Posterior cingulate gyrus (tissue), 11 donors: Measurements from ENCODE around the gene NRDC.

Source experiments
- DNase-seq, 10 donors: peaks; one replicate each; pipeline versions ENCODE4 v3.0.0 to v3.0.0-alpha.2; 2020 to 2021; ENCODE audit warnings: mixed read lengths in 3 of 10
- intact Hi-C: fragments of 100-400 bp; cut with DNase I; formaldehyde crosslinking; loops from one replicate; pipeline ENCODE4 v1.15.1; 2023

Gene NRDC

DNA sequence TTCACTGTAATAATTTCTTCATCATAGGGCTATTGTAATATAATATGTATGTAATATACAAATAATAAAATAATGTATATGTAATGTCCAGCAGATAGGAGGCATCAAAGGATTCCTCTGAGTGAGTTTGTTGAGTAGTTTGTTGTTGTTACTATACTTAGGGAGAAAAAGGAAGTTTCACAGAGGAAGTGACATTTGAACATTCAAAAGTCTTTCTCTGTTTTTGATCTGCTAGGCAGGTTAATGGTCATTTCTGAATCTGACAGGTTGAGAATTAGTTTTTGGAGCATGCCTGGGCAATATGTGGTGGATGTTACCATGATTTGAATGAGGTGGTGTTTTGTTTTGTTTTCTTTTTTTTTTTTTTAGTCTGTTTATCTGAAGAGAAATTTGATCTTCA lies 102.1 kb downstream of the NRDC start:
- intact Hi-C loops = no loop called here
- no peak for DNase-seq

DNA sequence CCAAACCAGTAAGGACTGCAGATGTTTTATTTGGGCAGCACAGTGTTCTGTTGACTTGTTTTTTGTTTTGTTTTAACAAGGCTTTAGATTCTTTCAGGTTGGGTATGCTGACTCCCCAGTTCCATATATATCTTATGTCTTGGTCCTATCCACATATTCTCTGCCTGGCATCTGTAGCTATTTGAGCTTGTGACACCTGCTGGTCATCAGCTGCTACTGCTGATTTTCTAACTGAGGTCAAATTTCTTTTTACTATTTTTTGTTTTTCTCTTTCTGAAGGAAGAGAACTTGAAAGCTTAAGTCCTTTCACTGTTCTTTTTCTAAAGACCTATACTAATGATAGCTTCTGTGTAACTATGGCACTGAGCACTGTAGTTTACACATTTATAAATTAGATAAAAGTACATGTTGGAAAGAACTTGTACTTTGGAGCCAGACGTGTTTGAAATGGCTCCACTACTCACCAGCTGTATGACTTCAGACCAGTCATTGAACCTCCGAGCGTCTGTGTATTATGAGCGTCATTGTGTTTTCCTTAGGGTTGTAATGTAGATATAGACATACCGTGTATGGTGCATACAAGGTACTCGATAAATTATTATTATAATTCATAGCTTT lies 109.4 kb downstream of the NRDC start:
- intact Hi-C loops = loop anchor here (5.0 kb wide), 2 partner anchors 142 to 202 kb away; no protein-coding TSS in a partner anchor
- DNase-seq = peak in 2 of 10 donors; percentile 18 to 23

DNA sequence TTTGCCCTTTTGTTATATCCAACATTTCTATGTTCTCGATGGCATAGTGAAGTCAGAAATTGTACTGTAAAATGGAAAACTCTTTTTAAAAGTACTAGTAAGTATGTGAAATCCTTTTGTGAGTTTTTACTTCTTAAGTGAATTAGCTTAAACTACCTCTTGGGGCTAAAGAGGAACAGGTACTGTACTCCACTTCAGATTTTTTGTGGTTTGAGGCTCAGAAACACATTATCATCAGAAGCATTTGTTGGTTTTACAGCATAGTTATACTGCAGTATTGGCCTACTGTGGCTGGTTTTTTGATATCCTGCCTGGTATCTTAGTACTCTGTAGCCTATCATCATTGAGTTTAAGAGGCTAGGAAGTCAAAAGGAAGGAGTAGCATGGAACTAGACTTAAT lies 117.2 kb downstream of the NRDC start:
- intact Hi-C loops = no loop called here
- DNase-seq = no peak

DNA sequence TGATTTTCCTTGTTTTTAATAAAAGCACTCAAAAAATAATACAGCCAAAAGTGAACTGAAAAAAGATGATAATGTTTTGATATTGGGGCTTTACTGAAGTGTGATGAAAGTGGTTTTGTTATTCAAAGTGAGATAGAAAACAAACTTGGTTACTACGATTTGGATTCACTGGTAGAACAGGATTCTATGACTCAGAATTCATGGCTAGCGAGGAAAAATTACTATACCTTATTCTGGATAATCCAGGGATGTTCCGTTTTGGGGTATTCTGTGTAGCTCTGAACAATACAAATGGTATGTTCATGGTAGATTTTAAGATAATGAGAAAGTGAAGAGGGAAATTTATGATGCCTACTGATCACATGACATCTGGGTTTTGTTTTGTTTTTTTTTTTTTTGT lies 117.7 kb downstream of the NRDC start:
- no peak for DNase-seq
- intact Hi-C loops = no loop called here

DNA sequence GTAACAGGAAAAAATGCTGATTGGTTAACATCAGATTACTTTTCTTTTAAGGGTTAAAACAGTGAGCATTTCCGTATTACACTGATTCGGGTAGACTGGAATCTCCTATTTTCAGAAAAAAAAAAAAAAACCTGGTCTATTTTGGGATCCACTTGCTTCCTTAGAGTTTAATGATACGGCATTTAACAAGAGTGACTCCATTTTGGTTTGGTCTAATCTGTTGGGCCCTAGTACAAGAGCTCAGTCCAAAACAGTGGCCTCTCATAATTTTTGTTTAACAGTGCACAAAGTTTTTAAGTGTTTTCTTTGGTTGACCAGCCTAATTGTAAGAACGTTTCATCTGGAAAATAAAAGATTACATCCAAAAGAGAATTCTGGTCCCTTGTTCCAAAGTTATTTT lies 120.2 kb downstream of the NRDC start:
- no peak for DNase-seq
- intact Hi-C loops = no loop called here

DNA sequence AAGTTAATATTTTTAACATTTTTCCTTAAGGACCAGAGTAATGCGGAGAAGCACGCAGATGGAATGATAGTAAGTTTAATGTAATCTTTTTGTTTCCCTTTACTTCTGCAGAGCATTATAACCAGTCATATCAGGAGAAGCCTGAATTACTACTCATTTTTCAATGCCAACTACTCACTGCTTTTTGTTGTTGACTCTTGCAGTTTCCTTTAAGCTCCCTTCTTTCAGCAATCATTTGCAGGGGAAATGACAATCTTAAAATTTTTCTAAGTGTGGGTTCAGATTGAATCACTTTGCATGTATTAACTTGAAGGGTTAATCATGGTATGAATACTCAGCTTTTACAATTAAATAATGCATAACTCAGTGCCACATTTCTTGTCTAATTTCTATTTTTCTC lies 122.2 kb downstream of the NRDC start:
- DNase-seq = no peak
- intact Hi-C loops = no loop called here

DNA sequence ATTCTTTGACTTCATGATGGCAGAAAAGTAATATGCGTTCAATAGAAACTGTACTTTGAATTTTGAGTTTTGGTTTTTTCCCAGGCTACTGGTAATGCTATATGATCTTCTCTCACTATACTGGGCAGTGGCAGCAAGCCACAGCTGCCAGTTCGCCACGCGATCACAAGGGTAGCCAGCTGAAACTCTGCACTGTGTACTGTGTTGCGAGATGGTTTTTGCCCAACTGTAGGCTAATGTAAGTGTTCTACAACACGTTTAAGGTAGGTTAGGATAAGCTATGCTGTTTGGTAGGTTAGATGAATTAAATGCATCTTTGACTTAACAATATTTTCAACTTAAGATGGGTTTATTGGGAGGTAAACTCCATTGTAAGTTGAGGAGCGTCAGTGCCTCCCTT lies 123.1 kb downstream of the NRDC start:
- no peak for DNase-seq
- intact Hi-C loops = no loop called here

DNA sequence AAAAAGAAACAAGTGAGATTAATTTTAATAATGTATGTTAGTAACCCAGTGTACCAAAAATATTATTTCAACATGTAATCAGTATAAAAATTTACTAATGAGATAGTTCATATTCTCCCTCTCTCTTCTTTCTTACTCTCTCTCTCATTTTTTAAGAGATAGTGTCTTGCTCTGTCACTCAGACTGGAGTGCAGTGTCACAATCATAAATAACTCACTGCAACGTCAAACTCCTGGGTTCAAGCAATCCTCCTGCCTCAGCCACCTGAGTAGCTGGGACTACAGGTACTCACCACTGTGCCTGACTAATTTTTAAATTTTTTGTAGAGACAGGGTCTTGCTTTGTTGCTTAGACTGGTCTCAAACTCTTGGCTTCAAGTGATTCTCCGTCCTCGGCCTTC lies 123.9 kb downstream of the NRDC start:
- no peak for DNase-seq
- intact Hi-C loops = no loop called here

DNA sequence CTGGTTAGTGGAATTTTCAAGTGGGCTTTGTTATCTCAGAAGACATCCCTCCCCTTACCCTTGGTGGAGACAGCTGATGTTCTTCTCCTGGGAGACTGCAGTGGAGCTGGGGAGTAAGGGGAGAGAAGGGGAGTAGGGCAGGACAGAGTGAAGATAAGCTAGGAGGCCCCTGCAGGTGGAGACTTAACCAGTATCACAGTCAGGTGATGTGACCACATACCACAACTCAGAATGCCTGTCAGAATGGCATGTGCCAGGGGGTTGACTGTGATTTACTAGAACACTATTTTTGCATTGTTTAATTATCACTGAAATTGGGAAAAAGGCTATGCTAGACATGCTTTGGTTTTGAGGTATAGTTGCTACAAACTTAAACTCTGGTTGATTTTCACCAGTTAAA lies 124.6 kb downstream of the NRDC start:
- intact Hi-C loops = no loop called here
- DNase-seq = no peak

DNA sequence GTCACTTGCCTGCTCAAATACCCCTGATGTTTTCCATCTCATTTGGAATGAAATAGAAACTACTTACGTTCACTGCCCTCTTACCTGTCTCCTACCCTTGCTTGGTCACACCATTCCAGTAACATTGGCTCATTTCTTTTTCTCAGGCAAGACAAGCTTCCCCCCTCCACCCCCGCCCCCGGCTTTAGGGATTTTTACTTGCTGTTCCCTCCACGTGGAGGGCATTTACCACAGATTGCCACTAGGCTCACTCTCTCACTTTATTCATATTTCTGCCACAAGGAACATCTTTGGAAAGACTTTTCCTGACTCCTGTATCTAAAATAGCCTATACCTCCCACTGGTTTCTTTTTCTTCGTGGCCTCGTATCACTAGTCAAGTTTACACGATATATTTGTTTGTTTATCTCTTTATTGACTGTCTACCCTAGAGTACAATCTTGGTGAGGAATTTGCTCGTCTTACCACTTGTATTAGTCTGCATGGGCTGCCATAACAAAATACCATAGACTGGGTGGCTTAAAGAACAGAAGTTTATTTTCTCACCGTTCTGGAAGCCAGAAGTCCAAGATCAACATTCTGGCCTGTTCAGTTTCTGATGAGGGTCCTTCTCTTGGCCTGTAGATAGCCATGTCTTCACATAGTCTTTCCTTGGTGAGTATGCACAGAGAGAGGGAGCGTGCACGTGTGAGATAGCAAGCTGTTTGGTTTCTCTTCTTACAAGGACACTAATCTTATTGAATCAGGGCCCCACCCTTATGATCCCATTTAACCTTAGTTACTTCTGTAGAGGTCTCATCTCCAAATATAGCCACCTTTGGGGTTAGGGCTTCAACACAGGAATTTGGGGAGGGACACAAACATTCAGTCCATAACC lies 126.2 kb downstream of the NRDC start:
- intact Hi-C loops = no loop called here
- DNase-seq = no peak

DNA sequence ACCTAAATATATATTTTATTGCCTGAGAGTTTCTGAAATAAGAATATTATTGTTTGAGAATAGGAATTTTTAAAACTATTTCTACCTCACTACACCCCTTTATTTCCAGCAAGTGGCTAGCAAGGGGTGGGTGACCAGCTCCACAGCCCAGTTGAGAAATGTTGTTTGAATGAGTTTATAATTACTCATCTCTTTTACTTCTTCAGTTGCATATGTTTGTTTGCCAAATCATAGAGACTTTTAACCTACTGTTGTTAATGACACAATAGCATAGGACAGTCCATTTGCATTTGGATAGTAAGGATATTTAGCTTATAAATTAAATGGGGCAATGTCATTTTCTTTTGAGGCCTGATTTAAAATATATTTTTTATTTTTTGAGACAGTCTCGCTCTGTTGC lies 127.8 kb downstream of the NRDC start:
- no peak for DNase-seq
- intact Hi-C loops = no loop called here

DNA sequence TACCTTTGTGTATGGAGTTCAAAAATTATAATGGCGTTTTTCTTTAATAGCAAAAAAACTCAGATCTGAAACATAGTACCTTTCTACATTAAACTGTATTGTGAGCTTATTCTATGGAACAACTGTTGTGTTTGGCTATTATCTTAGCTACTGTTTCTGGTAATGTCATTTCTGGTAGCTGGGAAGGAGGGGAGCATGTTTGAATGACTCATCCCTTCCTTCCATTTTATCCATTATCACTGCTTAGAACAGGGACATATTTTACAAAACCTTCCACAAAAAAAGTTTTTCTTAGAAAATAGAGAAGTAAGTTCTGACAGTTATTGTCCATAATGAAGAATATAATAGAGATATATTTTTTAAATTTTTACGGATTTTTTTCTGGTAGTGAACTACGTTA lies 128.3 kb downstream of the NRDC start:
- intact Hi-C loops = no loop called here

DNA sequence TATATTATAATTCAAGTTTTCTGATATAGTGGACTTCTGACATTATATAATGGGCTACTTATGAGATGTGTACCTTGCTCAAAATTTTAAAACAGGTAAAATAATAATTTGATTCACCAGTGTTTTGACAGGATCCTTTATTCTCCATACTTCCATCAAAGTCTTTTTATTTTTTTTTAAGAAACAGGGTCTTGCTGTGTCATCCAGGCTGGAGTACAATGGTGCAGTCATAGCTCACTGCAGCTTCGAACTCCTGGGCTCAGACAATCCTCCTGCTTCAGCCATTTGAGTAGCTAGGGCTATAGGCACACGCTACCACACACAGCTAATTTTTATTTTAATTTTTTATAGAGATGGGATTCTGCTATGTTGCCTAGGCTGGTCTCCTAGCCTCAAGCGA lies 129.4 kb downstream of the NRDC start:
- intact Hi-C loops = no loop called here
- no peak for DNase-seq

More for the DNA sequence above, 128.3 kb downstream of the NRDC start:
- DNase-seq = no peak

DNA sequence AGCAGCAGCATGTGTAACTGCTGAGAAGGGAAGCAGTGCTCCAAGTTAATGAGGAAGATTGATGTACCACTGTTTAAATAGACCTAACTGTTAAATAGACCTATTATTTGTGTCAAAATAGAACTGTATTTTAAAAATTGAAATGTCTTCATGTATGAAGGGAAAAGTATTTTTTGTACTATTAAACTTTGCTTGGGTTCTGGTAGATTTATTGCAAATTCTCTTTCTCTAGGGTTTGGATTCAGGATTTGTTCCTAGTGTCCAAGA lies 133.3 kb downstream of the NRDC start:
- intact Hi-C loops = no loop called here
- DNase-seq = no peak

DNA sequence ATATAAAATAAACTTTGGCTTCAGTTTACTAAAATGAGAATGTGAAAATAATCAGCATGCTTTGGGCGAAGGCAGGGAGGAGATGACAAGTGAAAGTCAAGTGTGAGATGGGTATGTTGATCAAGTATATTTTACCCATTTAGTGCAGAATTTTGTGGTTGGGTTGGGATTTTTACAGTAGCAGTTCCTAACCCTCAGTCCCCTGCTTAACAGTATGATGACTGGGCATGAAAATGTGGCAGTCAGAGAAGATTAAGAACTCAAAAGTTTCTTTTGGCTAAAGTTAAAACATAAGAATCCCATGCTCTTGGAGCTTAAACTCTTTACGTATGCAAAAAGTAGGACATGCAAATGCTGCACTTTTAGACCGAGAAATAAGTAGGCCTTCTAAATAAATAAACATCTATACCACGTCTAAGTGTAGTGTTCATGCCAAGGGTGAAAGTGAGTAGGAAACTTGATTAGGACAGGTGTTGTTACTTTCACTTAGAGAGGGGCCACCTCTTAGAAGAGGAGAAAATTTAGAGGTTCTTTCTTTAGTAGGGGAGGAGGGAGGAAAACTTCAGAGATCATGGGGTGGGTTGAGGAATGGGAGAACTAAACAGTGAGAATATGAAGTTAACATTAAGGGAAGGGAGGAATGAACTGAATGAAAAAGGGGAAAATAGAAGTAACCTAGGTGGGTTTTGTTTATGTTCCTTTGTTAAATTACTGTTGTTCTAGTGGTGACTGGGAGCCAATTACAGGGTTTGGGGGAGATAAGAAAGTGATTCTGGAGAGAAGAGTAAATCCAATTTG lies 133.8 kb downstream of the NRDC start:
- intact Hi-C loops = no loop called here
- no peak for DNase-seq

DNA sequence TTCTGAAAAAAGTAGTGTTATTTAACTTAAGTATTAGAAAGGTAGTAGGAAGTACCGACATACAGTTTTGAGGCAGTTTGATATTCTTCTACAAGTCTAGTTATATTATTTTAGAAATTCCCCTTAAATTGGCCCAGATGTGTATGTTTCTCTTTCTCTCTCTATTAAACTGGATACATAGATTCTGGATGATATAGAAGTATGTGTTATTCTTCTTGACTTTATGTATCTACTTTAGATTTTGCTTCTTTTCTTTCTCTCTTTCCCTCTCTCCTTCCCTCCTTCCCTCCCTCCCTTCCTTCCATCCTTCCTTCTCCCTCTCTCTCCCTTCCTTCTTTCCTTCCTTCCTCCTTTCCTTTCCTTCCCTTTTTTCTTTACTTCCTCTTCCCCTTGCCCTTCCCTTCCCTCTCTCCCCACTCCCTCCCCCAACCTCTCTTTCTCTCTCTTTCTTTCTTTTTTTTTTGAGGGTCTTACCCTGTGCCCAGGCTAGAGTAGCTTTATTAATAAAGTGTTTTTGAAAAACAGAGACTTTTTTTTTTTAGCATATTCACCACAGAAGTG lies 137.3 kb downstream of the NRDC start:
- intact Hi-C loops = no loop called here
- DNase-seq = no peak

DNA sequence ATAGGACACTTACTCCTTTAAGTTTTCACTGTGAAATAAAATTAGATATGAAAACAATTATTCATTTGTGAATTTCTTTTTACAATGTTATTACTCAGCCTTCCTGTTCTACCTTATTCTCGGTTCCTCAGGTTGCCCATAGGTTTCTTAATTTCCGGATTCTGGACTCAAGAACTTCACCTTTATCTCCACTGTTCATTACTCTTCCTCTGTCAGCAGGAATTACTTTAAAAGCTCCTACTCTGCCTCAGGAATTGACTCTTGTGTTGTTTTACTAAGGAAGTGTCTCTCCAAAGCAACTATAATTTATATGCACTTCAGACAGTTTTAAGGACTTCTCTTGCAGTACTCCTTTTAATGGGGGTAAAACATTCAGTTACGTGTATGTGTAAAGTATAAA lies 137.9 kb downstream of the NRDC start:
- intact Hi-C loops = no loop called here
- DNase-seq = no peak
